ENCODE measurements around the gene SCNN1B.

The SCNN1B gene

GRCh38 chr16:23343643-23344612 is 41.8 kb downstream of the SCNN1B start:
- no peaks in the 10 kb centered on the region for H3K36me3 Mint-ChIP-seq (ENCODE audit: low read depth)
- TF ChIP-seq CTCF (IDR thresholded peaks at IDR 0.05; ENCODE audit: unreplicated experiment in 3 of 3), result no peak
- peaks cover 3% of the 10 kb centered on the region for H3K9me3 Mint-ChIP-seq
- H3K4me1 Mint-ChIP-seq, result no peaks in the 10 kb centered on the region
- H3K27me3 Mint-ChIP-seq (ENCODE audit: low read depth), result peaks cover 12% of the 10 kb centered on the region
- no peak overlapping the region for H3K27ac Mint-ChIP-seq
- H3K4me3 Mint-ChIP-seq, result no peak overlapping the region

- Mint-ChIP-seq H3K27ac (no peak overlapping the region), H3K27me3 (ENCODE audit: low read depth) (peaks cover 16% of the 10 kb centered on the region), H3K9me3 (no peaks in the 10 kb centered on the region), H3K4me1 (no peaks in the 10 kb centered on the region), H3K36me3 (ENCODE audit: low read depth) (no peaks in the 10 kb centered on the region), H3K4me3 (no peak overlapping the region)
- no peak for TF ChIP-seq CTCF (IDR thresholded peaks at IDR 0.05; ENCODE audit: unreplicated experiment in 3 of 3)
These were observed 43.1 kb downstream of the SCNN1B start for GRCh38 chr16:23345237-23345636.

GRCh38 chr16:23348579-23349469 is 46.7 kb downstream of the SCNN1B start:
- Mint-ChIP-seq H3K4me1 (no peaks in the 10 kb centered on the region), H3K36me3 (ENCODE audit: low read depth) (no peaks in the 10 kb centered on the region), H3K27ac (no peak overlapping the region), H3K27me3 (ENCODE audit: low read depth) (peaks cover 30% of the 10 kb centered on the region), H3K9me3 (no peaks in the 10 kb centered on the region), H3K4me3 (no peak overlapping the region)
- no peak for TF ChIP-seq CTCF (IDR thresholded peaks at IDR 0.05; ENCODE audit: unreplicated experiment in 3 of 3)

GRCh38 chr16:23351360-23351759 is 49.3 kb downstream of the SCNN1B start:
- no peak overlapping the region for H3K4me3 Mint-ChIP-seq
- H3K27ac Mint-ChIP-seq, result no peak overlapping the region
- TF ChIP-seq CTCF (IDR thresholded peaks at IDR 0.05; ENCODE audit: unreplicated experiment in 3 of 3), result no peak
- H3K27me3 Mint-ChIP-seq (ENCODE audit: low read depth), result peaks cover 28% of the 10 kb centered on the region
- no peaks in the 10 kb centered on the region for H3K9me3 Mint-ChIP-seq
- H3K36me3 Mint-ChIP-seq (ENCODE audit: low read depth), result no peaks in the 10 kb centered on the region
- H3K4me1 Mint-ChIP-seq, result no peaks in the 10 kb centered on the region

- no peak for TF ChIP-seq CTCF (IDR thresholded peaks at IDR 0.05; ENCODE audit: unreplicated experiment in 3 of 3)
- Mint-ChIP-seq H3K4me1 (no peaks in the 10 kb centered on the region), H3K9me3 (no peaks in the 10 kb centered on the region), H3K27ac (no peak overlapping the region), H3K27me3 (ENCODE audit: low read depth) (peaks cover 21% of the 10 kb centered on the region), H3K4me3 (no peak overlapping the region), H3K36me3 (ENCODE audit: low read depth) (no peaks in the 10 kb centered on the region)
These were observed 51.3 kb downstream of the SCNN1B start for GRCh38 chr16:23353440-23353839.
